Uterus (tissue), 4 donors: ENCODE results near the gene NLRP7. TPM values are rescaled to one million over a fixed set of nuclear protein-coding genes. Genes with fewer than 3 reads are reported as not detected.

ENCODE experiments used
- DNase-seq, 2 donors: peaks; one replicate each; pipeline ENCODE4 v3.0.0-alpha.2; 2019 to 2020
- H3K27ac ChIP-seq, 2 donors: fragments of 200-600 bp; sonication (generic); 1 replicate in 1 of 2; 2 replicates in 1 of 2; pipeline ENCODE4 v1.5.1; 2016 to 2018
- H3K27me3 ChIP-seq, 2 donors: fragments of 200-600 bp; sonication (generic); one replicate each; pipeline ENCODE4 v1.5.1; 2018 to 2019; ENCODE audit warnings: control low read depth in 1 of 2
- H3K36me3 ChIP-seq, 2 donors: fragments of 200-600 bp; sonication (generic); one replicate each; pipeline ENCODE4 v1.5.1; 2019; ENCODE audit warnings: control low read depth in 1 of 2
- H3K4me1 ChIP-seq, 2 donors: fragments of 200-600 bp; sonication (generic); one replicate each; pipeline ENCODE4 v1.5.1; 2018 to 2019; ENCODE audit warnings: control low read depth in 1 of 2
- H3K4me3 ChIP-seq, 2 donors: fragments of 200-600 bp; sonication (generic); 1 replicate in 1 of 2; 2 replicates in 1 of 2; pipeline ENCODE4 v1.5.1; 2018 to 2019; ENCODE audit warnings: mild to moderate bottlenecking in 1 of 2
- H3K9me3 ChIP-seq, 2 donors: fragments of 200-600 bp; sonication (generic); one replicate each; pipeline ENCODE4 v1.5.1; 2019; ENCODE audit warnings: control low read depth in 1 of 2
- POLR2A ChIP-seq, 2 donors: fragments of 450-650 bp; IDR thresholded peaks; one replicate each; pipeline ENCODE4 v1.6.1; 2016; ENCODE audit warnings: antibody characterized with exemption in 2 of 2, mild to moderate bottlenecking in 1 of 2, moderate library complexity in 1 of 2
- intact Hi-C: fragments of 100-400 bp; cut with DNase I; formaldehyde crosslinking; loops from one replicate; pipeline ENCODE4 v1.15.1; 2023; ENCODE audit warnings: low total_unique reads
- small RNA-seq: library from RNA; depleted of rRNA; stranded (forward); fragments of <200 nt; gene quantifications from one replicate; pipeline ENCODE3, GENCODE V24; 2016
- total RNA-seq, 4 donors: library from RNA; depleted of rRNA in 3 of 4; stranded (reverse); fragments of >200 nt in 3 of 4; gene quantifications; one replicate each; pipeline versions ENCODE4 v1.1.0 to v1.2.4, GENCODE V29; 2014 to 2023
- TF ChIP-seq, protein P1 (sequence below), 4 experiments: fragments of 200-600 bp in 2 of 4; fragments of 450-650 bp in 2 of 4; sonication (generic) in 2 of 4; IDR thresholded peaks; one replicate each; pipeline ENCODE4 v1.5.1; 2016 to 2019; ENCODE audit warnings: antibody characterized with exemption in 4 of 4, mild to moderate bottlenecking in 2 of 4, moderate library complexity in 1 of 4
- donor health status: DM: yes; HTN: yes; CAD: no.

Gene NLRP7
- total RNA-seq, 4 donors from 2014 or later = 1.4 TPM; not detected in 3

DNA sequence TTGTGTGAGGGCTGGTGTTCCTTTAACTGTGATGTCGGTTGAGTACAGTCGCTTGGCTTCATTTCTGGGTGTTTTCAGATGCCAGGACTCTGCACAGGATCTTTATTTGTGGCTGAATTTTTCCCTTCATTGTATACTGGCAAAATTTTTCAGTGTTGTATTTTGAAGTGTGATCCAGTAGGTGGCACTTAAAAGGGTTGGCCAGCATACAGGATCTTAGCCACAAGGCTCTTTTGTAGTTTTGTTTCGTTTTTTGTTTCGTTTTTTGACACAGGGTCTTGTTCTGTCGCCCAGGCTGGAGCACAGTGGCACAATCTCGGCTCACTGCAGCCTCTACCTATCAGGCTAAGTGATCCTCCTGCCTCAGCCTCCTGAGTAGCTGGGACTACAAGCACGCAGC, 64.6 kb downstream of the NLRP7 start:
- intact Hi-C loops = no loop called here
- Histone ChIP-seq H3K27ac (no peak overlapping the region), H3K4me3 (no peak overlapping the region), H3K9me3 (no peaks in the 10 kb centered on the region), H3K4me1 (no peaks in the 10 kb centered on the region), H3K36me3 (no peaks in the 10 kb centered on the region), H3K27me3 (no peaks in the 10 kb centered on the region)
- DNase-seq = no peak
- no peak for TF ChIP-seq POLR2A (IDR thresholded peaks at IDR 0.05)
- TF ChIP-seq, protein P1, sequence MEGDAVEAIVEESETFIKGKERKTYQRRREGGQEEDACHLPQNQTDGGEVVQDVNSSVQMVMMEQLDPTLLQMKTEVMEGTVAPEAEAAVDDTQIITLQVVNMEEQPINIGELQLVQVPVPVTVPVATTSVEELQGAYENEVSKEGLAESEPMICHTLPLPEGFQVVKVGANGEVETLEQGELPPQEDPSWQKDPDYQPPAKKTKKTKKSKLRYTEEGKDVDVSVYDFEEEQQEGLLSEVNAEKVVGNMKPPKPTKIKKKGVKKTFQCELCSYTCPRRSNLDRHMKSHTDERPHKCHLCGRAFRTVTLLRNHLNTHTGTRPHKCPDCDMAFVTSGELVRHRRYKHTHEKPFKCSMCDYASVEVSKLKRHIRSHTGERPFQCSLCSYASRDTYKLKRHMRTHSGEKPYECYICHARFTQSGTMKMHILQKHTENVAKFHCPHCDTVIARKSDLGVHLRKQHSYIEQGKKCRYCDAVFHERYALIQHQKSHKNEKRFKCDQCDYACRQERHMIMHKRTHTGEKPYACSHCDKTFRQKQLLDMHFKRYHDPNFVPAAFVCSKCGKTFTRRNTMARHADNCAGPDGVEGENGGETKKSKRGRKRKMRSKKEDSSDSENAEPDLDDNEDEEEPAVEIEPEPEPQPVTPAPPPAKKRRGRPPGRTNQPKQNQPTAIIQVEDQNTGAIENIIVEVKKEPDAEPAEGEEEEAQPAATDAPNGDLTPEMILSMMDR (IDR thresholded peaks at IDR 0.05) = no peak

DNA sequence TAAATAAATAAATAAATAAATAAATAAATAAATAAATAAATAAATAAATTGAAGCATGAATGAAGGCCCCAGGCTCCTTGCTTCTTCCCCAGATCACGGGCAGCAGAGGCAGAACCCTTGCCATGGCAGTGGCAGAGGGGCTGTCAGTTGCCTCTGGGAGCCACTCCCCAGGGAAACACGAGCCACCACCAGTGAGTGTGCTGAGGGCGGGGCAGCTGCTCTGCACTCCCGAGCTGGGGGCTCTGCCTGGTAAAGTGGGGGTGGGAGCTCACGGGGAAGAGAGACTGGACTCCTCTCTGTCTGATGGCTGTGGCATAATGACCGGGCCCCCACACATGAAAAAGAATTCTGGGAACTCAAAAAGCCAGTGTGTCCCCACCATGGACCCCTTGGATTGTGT, 65.4 kb downstream of the NLRP7 start:
- H3K27ac ChIP-seq = no peak overlapping the region
- intact Hi-C loops = no loop called here
- TF ChIP-seq, protein P1 (IDR thresholded peaks at IDR 0.05) = no peak
- TF ChIP-seq POLR2A (IDR thresholded peaks at IDR 0.05) = no peak
- H3K9me3 ChIP-seq = no peaks in the 10 kb centered on the region
- no peaks in the 10 kb centered on the region for H3K27me3 ChIP-seq
- H3K4me3 ChIP-seq = no peak overlapping the region
- no peak for DNase-seq
- no peaks in the 10 kb centered on the region for H3K36me3 ChIP-seq
- H3K4me1 ChIP-seq = no peaks in the 10 kb centered on the region

DNA sequence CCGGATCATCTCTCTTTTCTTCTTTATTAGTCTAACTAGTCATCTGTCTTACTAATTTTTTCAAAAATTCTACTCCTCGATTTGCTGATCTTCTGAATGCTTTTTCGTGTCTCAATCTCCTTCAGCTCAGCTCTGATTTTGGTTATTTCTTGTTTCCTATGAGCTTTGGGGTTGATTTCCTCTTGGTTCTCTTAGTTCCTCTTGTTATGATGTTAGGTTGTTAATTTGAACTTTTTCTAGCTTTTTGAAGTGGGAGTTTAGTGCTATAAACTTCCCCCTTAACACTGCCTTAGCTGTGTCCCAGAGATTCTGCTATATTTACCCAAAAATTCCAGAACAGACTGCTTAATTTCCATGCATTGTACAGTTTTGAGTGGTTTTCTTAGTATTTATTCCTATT, 69.9 kb downstream of the NLRP7 start:
- DNase-seq = no peak
- no peak overlapping the region for H3K27ac ChIP-seq
- TF ChIP-seq, protein P1 (IDR thresholded peaks at IDR 0.05) = no peak
- no peak for TF ChIP-seq POLR2A (IDR thresholded peaks at IDR 0.05)
- no peaks in the 10 kb centered on the region for H3K9me3 ChIP-seq
- intact Hi-C loops = no loop called here
- H3K36me3 ChIP-seq = no peaks in the 10 kb centered on the region
- no peaks in the 10 kb centered on the region for H3K27me3 ChIP-seq
- H3K4me3 ChIP-seq = no peak overlapping the region
- no peaks in the 10 kb centered on the region for H3K4me1 ChIP-seq

DNA sequence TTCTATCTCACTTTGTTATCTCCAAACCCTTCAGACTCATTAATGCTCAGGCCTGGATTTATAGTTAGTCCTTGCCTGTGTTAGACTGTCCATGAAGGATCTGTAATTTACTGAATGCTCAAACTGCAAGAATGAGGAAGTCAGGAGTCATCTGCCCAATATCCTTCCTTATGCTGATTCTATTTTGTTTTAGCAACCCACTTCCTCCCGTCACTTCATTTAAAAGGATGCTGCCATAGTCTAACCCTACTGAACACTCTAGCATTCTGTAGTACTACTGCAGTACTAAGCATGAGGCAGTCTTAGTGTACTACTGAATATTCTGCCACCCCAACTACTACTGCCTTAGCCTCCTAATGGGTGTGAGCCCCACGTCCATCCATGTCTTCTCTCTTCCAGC, 71.8 kb downstream of the NLRP7 start:
- Histone ChIP-seq H3K4me3 (no peak overlapping the region), H3K36me3 (no peaks in the 10 kb centered on the region), H3K27me3 (no peaks in the 10 kb centered on the region), H3K9me3 (no peaks in the 10 kb centered on the region), H3K4me1 (no peaks in the 10 kb centered on the region), H3K27ac (no peak overlapping the region)
- no peak for DNase-seq
- TF ChIP-seq, protein P1 (IDR thresholded peaks at IDR 0.05) = no peak
- no peak for TF ChIP-seq POLR2A (IDR thresholded peaks at IDR 0.05)
- intact Hi-C loops = no loop called here

DNA sequence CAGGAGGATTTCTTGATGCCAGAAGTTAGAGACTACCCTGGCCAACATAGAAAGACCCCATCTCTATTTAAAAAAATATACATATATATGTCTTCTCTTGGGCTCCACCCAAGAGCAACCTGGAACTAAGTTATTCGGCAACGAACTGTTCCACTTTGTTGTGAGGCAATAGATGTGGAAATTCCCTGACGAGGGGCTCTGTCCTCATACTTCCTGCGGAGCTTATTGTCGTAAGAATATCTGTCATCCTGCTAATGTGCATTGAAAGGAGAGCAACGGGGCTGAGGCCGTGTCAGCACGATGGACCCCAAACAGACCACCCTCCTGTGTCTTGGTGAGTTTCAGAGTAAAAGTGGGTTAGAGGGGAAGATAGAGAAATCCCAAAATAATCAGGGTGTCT, 73.3 kb downstream of the NLRP7 start, which contains the start of gene FCAR:
FCAR (plus strand) TSS at position 246 of the 400 bp plus-strand sequence; CDS start at position 301, 55 bp downstream.
- H3K27me3 ChIP-seq = no peaks in the 10 kb centered on the region
- no peak for DNase-seq
- H3K4me1 ChIP-seq = no peaks in the 10 kb centered on the region
- no peak within 1 kb of the TSS for H3K4me3 ChIP-seq
- no peak for TF ChIP-seq POLR2A (IDR thresholded peaks at IDR 0.05)
- TF ChIP-seq, protein P1 (IDR thresholded peaks at IDR 0.05) = no peak
- H3K27ac ChIP-seq = no peak within 1 kb of the TSS
- no peaks in the 10 kb centered on the region for H3K36me3 ChIP-seq
- no peaks in the 10 kb centered on the region for H3K9me3 ChIP-seq
- intact Hi-C loops = no loop called here

Small RNA genes within 50 kb of the gene (small RNA-seq; reads per million reads assigned to genes)
- gene AC011476.8 = not detected

Other genes starting within 250 kb of the NLRP7 start
- gene KIR3DL3, start 223.1 kb downstream of the NLRP7 start, total RNA-seq = not detected
- not detected for gene KIR2DL3, start 209.0 kb downstream of the NLRP7 start, total RNA-seq
- not detected for gene KIR2DL1, start 177.7 kb downstream of the NLRP7 start, total RNA-seq
- gene KIR2DL4, start 143.9 kb downstream of the NLRP7 start, total RNA-seq = not detected
- under 1 TPM in 1 of 4 donors, not detected in 3; 0.14 TPM for gene KIR3DL1, start 131.1 kb downstream of the NLRP7 start, total RNA-seq
- gene KIR2DS4, start 114.9 kb downstream of the NLRP7 start, total RNA-seq = not detected
- under 1 TPM in 1 of 4 donors, not detected in 3; 0.37 TPM for gene KIR3DL2, start 97.1 kb downstream of the NLRP7 start, total RNA-seq
- 10 to 100 TPM in 1 of 4 donors, 1 to 10 TPM in 1, under 1 TPM in 2; 0.40 to 20.0 (median 1.4) TPM for gene FCAR, start 73.3 kb downstream of the NLRP7 start, total RNA-seq
- gene NCR1, start 41.4 kb downstream of the NLRP7 start, total RNA-seq = 1 to 10 TPM in 1 of 4 donors, not detected in 3; 1.1 TPM
- gene NLRP2, start 18.8 kb upstream of the NLRP7 start, total RNA-seq = 1 to 10 TPM in 2 of 4 donors, not detected in 2; 1.2 to 8.4 TPM
- gene GP6, start 90.7 kb upstream of the NLRP7 start, total RNA-seq = under 1 TPM in 2 of 4 donors, not detected in 2; 0.28 to 0.85 TPM
- gene RDH13, start 115.6 kb upstream of the NLRP7 start, total RNA-seq = 10 to 100 TPM in 3 of 4 donors, 1 to 10 TPM in 1; 2.6 to 48.7 (median 17.1) TPM
- 10 to 100 TPM in 1 of 4 donors, 1 to 10 TPM in 2, not detected in 1; 4.2 to 22.4 (median 5.6) TPM for gene EPS8L1, start 128.3 kb upstream of the NLRP7 start, total RNA-seq
- 100 to 1,000 TPM in 2 of 4 donors, 10 to 100 TPM in 2; 43.5 to 288 (median 116) TPM for gene PPP1R12C, start 170.1 kb upstream of the NLRP7 start, total RNA-seq
- gene TNNT1, start 201.7 kb upstream of the NLRP7 start, total RNA-seq = 1 to 10 TPM in 2 of 4 donors, not detected in 2; 2.5 to 9.3 TPM
- gene TNNI3, start 210.2 kb upstream of the NLRP7 start, total RNA-seq = 1 to 10 TPM in 1 of 4 donors, under 1 TPM in 1, not detected in 2; 0.55 to 3.3 TPM
- 1 to 10 TPM in 3 of 4 donors, not detected in 1; 3.1 to 4.4 (median 3.9) TPM for gene DNAAF3, start 219.1 kb upstream of the NLRP7 start, total RNA-seq
- under 1 TPM in 1 of 4 donors, not detected in 3; 0.35 TPM for gene SYT5, start 232.8 kb upstream of the NLRP7 start, total RNA-seq